Spleen (tissue), 11 donors: Measurements from ENCODE around the gene IGFBP7. TPM values are rescaled to one million over a fixed set of nuclear protein-coding genes. Genes with fewer than 3 reads are reported as not detected.

Experiments used
- DNase-seq: peaks from one replicate; pipeline ENCODE4 v3.0.0-alpha.2; 2020
- H3K27ac ChIP-seq, 8 donors: fragments of 200-600 bp; sonication (generic) in 7 of 8; 1 replicate in 4 of 8; 2 replicates in 4 of 8; pipeline versions ENCODE4 v1.5.0 to v1.8.0; 2016 to 2021; ENCODE audit warnings: inconsistent platforms in 4 of 8, mild to moderate bottlenecking in 4 of 8, moderate library complexity in 1 of 8
- H3K27me3 ChIP-seq, 7 donors: fragments of 200-600 bp; sonication (generic) in 6 of 7; replicated peaks in 1 of 7; 1 replicate in 4 of 7; 2 replicates in 3 of 7; pipeline versions ENCODE4 v1.5.0 to v1.8.0; 2016 to 2021; ENCODE audit warnings: inconsistent platforms in 3 of 7, mild to moderate bottlenecking in 1 of 7
- H3K36me3 ChIP-seq, 6 donors: fragments of 200-600 bp; sonication (generic) in 5 of 6; 1 replicate in 4 of 6; 2 replicates in 2 of 6; pipeline versions ENCODE4 v1.5.0 to v1.8.0; 2016 to 2021; ENCODE audit warnings: inconsistent platforms in 2 of 6
- H3K4me1 ChIP-seq, 6 donors: fragments of 200-600 bp; sonication (generic) in 5 of 6; 1 replicate in 3 of 6; 2 replicates in 3 of 6; pipeline versions ENCODE4 v1.5.0 to v1.8.0; 2016 to 2021; ENCODE audit warnings: inconsistent platforms in 3 of 6
- H3K4me3 ChIP-seq, 8 donors: fragments of 200-600 bp; sonication (generic) in 7 of 8; 1 replicate in 4 of 8; 2 replicates in 4 of 8; pipeline versions ENCODE4 v1.5.0 to v1.8.0; 2016 to 2021; ENCODE audit warnings: inconsistent platforms in 4 of 8, mild to moderate bottlenecking in 4 of 8, moderate library complexity in 2 of 8
- H3K9me3 ChIP-seq, 8 donors: fragments of 200-600 bp; sonication (generic) in 7 of 8; 1 replicate in 4 of 8; 2 replicates in 4 of 8; pipeline versions ENCODE4 v1.5.0 to v1.8.0; 2016 to 2021; ENCODE audit warnings: inconsistent platforms in 4 of 8
- CTCF ChIP-seq, 11 experiments: fragments of 200-600 bp in 7 of 11; fragments of 450-650 bp in 4 of 11; sonication (generic) in 4 of 11; IDR thresholded peaks in 8 of 11; conservative IDR thresholded peaks in 3 of 11; 1 replicate in 7 of 11; 2 replicates in 4 of 11; pipeline versions ENCODE4 v1.4.0 to v1.8.0; 2016 to 2021; ENCODE audit warnings: antibody characterized with exemption in 11 of 11, inconsistent platforms in 4 of 11, mild to moderate bottlenecking in 1 of 11
- POLR2A ChIP-seq, 3 donors: fragments of 450-650 bp; IDR thresholded peaks; one replicate each; pipeline ENCODE4 v1.5.1; 2017; ENCODE audit warnings: antibody characterized with exemption in 3 of 3, mild to moderate bottlenecking in 1 of 3
- POLR2AphosphoS5 ChIP-seq, 3 donors: sonication (generic); formaldehyde crosslinking; IDR thresholded peaks; one replicate each; pipeline ENCODE4 v1.5.1; 2017; ENCODE audit warnings: antibody characterized with exemption in 3 of 3
- WGBS, 5 donors: extraction: QIAGEN DNeasy Blood & Tissue Kit in 3 of 5; methylation state at CpG; one replicate each; pipeline versions ENCODE4 v1.1.5 to v1.1.7; 2013 to 2018; 5-methylcytosine and 5-hydroxymethylcytosine counted together
- intact Hi-C: fragments of 100-400 bp; cut with DNase I; formaldehyde crosslinking; loops from one replicate; pipeline ENCODE4 v1.15.0; 2023; ENCODE audit warnings: low total_unique reads
- polyA plus RNA-seq, 3 donors: library from polyadenylated mRNA; stranded (reverse); fragments of 200-250 nt; gene quantifications; one replicate each; pipeline ENCODE4 v1.2.1, GENCODE V29; 2013
- total RNA-seq, 7 donors: library from RNA; depleted of rRNA in 3 of 7; stranded (reverse); fragments of >200 nt in 3 of 7; fragmentation: NEBNext Ultra II Directional in 4 of 7; extraction: Animal tissue kit (Norgen Biotek cat#: 25700) in 4 of 7; gene quantifications; one replicate each; pipeline versions ENCODE4 v1.1.0 to v1.2.1, GENCODE V29; 2016 to 2021
- donor health status: healthy with polysubstance abuse.
- donor health status: DM: no; HTN: no; CAD: no; lungs with moderate emphysema.
- donor health status: DM: no; HTN: no; CAD: no.
- donor health status: Bipolar disorder and iron deficiency.
- donor health status: healthy.
- donor health status: DM: no; HTN: no; CAD: no.
- donor health status: DM: yes; HTN: yes; CAD: no.

Gene IGFBP7
- total and polyA plus RNA-seq, 10 donors = 127 to 947 (median 578) TPM

- H3K27ac ChIP-seq = peak overlapping the region in 2 of 8 donors; percentile 22 to 28
- 39 to 65% (median 49%) methylated on average over 4 of the region's 4 CpGs for WGBS, 5 donors
- no peaks in the 10 kb centered on the region for H3K9me3 ChIP-seq
- no peak overlapping the region for H3K4me3 ChIP-seq
- no peaks in the 10 kb centered on the region for H3K27me3 ChIP-seq
- intact Hi-C loops = no loop called here
- no peak for TF ChIP-seq POLR2AphosphoS5 (IDR thresholded peaks at IDR 0.05)
- no peak for TF ChIP-seq POLR2A (IDR thresholded peaks at IDR 0.05)
- no peak for TF ChIP-seq CTCF (IDR thresholded peaks at IDR 0.05 in 8 of 11, conservative IDR thresholded peaks at IDR 0.05 in 3 of 11)
- no peak for DNase-seq
- H3K4me1 ChIP-seq = peaks cover 0 to 52% (median 24%) of the 10 kb centered on the region in 6 donors
- H3K36me3 ChIP-seq = peaks cover 0 to 6% (median 0%) of the 10 kb centered on the region in 6 donors
These were observed 33.5 kb downstream of the IGFBP7 start for GRCh38 chr4:57076646-57077045.

GRCh38 chr4:57075367-57075766, 34.8 kb downstream of the IGFBP7 start:
- Histone ChIP-seq H3K4me1 (peaks cover 0 to 52% (median 24%) of the 10 kb centered on the region in 6 donors), H3K36me3 (peaks cover 0 to 6% (median 0%) of the 10 kb centered on the region in 6 donors), H3K27me3 (no peaks in the 10 kb centered on the region), H3K27ac (peak overlapping the region in 1 of 8 donors; percentile 9), H3K9me3 (no peaks in the 10 kb centered on the region), H3K4me3 (no peak overlapping the region)
- DNase-seq = no peak
- TF ChIP-seq CTCF (IDR thresholded peaks at IDR 0.05 in 8 of 11, conservative IDR thresholded peaks at IDR 0.05 in 3 of 11) (no peak), POLR2A (IDR thresholded peaks at IDR 0.05) (no peak), POLR2AphosphoS5 (IDR thresholded peaks at IDR 0.05) (no peak)
- intact Hi-C loops = no loop called here

DNA sequence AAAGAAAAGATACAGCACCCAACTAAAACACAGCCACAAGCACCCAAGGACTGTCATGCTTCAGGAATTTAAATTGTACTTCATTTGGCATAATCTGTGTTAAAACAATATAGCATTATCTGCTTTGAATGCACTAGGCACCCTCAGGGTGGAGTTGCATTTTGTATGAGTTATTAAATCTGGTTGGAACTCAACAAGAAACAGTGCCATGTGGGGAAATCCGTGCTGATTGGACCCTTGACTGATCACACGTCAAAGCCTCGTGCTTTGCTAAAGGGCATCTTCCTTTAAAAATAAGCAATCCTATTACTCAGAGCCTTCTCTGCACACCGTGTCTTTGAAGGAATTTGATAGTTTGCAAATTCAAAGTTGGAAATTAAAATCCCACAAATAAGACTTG, 35.4 kb downstream of the IGFBP7 start:
- Histone ChIP-seq H3K4me3 (no peak overlapping the region), H3K36me3 (peaks cover 0 to 6% (median 0%) of the 10 kb centered on the region in 6 donors), H3K4me1 (peaks cover 0 to 51% (median 23%) of the 10 kb centered on the region in 6 donors), H3K27me3 (no peaks in the 10 kb centered on the region), H3K9me3 (no peaks in the 10 kb centered on the region), H3K27ac (peak overlapping the region in 1 of 8 donors; percentile 26)
- WGBS, 5 donors = 34 to 72% (median 42%) methylated on average over 4 of the region's 4 CpGs
- DNase-seq = no peak
- intact Hi-C loops = no loop called here
- TF ChIP-seq POLR2AphosphoS5 (IDR thresholded peaks at IDR 0.05) = no peak
- no peak for TF ChIP-seq POLR2A (IDR thresholded peaks at IDR 0.05)
- no peak for TF ChIP-seq CTCF (IDR thresholded peaks at IDR 0.05 in 8 of 11, conservative IDR thresholded peaks at IDR 0.05 in 3 of 11)

DNA sequence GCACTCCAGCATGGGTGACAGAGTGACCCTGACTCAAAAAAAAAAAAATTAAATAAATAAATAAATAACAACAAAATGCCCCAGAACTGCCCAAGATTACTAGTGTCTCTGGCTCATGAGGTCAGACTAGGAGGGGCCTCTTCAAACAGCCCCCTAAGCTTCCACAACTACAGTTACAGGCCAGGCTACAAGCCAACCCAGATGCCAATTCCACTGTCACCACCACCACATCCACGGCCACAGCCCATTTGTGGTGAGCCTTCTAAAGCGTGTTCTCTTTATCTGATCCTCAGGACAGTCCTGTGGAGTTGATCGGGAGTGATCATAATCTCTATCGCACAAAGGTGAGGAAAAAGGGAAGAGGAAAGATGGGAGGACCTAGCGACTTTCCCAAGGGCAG, 36.6 kb downstream of the IGFBP7 start:
- Histone ChIP-seq H3K4me1 (peaks cover 0 to 48% (median 20%) of the 10 kb centered on the region in 6 donors), H3K27me3 (no peaks in the 10 kb centered on the region), H3K27ac (peak overlapping the region in 4 of 8 donors; percentile 3 to 26 (median 12)), H3K36me3 (peaks cover 0 to 6% (median 0%) of the 10 kb centered on the region in 6 donors), H3K9me3 (no peaks in the 10 kb centered on the region), H3K4me3 (no peak overlapping the region)
- no peak for TF ChIP-seq POLR2A (IDR thresholded peaks at IDR 0.05)
- TF ChIP-seq CTCF (IDR thresholded peaks at IDR 0.05 in 8 of 11, conservative IDR thresholded peaks at IDR 0.05 in 3 of 11) = no peak
- no peak for TF ChIP-seq POLR2AphosphoS5 (IDR thresholded peaks at IDR 0.05)
- 65 to 77% (median 67%) methylated on average over 5 of the region's 5 CpGs for WGBS, 5 donors
- intact Hi-C loops = no loop called here
- no peak for DNase-seq
